Endothelial cell of umbilical vein (primary cell): Measurements from ENCODE around the gene CGB8. TPM values are rescaled to one million over a fixed set of nuclear protein-coding genes. Genes with fewer than 3 reads are reported as not detected.
"Not testable (repeated sequence)": the region's sequence is repeated elsewhere in the genome, so short reads cannot be mapped to it uniquely, and the experiment has no call there.

Experiments
- BruUV-seq: library from RNA; stranded (reverse); fragments of 400-500 nt; replicated peaks from 2 replicates; lab custom pipeline; 2021; lab: Mats Ljungman, UMichigan
- CTCF ChIA-PET: fragments of 300-600, 350-600 bp; sonication (Branson Sonifier 250); formaldehyde crosslinking; loops from one replicate; lab custom pipeline; 2021; ENCODE audit warnings: antibody characterized with exemption, inconsistent platforms; lab: Charles Lee
- POLR2A ChIA-PET: fragments of 300-600, 350-600 bp; sonication (Branson Sonifier 250); formaldehyde crosslinking; loops from one replicate; lab custom pipeline; 2021; ENCODE audit warnings: antibody characterized with exemption, inconsistent platforms; lab: Charles Lee
- DNase-seq: peaks from one replicate; pipeline ENCODE4 v3.0.0-alpha.2; 2011; ENCODE audit warnings: low read depth, low spot score
- FAIRE-seq: peaks from 2 replicates; lab custom pipeline; 2011; peaks lifted over from hg19 to GRCh38; lab: Jason Lieb, UNC
- H2AFZ ChIP-seq: 2 replicates; pipeline ENCODE4 v1.6.0; 2012; ENCODE audit warnings: low read depth, low read length, control low read depth, inconsistent platforms
- H3K27ac ChIP-seq: 2 replicates; pipeline ENCODE4 v1.5.1; 2011; ENCODE audit warnings: low read depth, mild to moderate bottlenecking, control low read depth, low read length, moderate library complexity; ENCODE audit not compliant: insufficient read depth
- H3K27me3 ChIP-seq, 2 experiments: 2 replicates each; pipeline versions ENCODE4 v1.6.0 to v1.6.1; 2011; ENCODE audit warnings: low read length in 2 of 2, mixed read lengths in 1 of 2; ENCODE audit not compliant: control insufficient read depth in 2 of 2, insufficient read depth in 2 of 2
- H3K36me3 ChIP-seq, 2 experiments: 2 replicates in 1 of 2; 3 replicates in 1 of 2; pipeline ENCODE4 v1.5.1; 2011; ENCODE audit warnings: low read length in 2 of 2, mild to moderate bottlenecking in 1 of 2, moderate library complexity in 1 of 2; ENCODE audit not compliant: control insufficient read depth in 2 of 2, insufficient read depth in 2 of 2; ENCODE audit errors: extremely low read depth in 1 of 2
- H3K4me1 ChIP-seq: 3 replicates; pipeline ENCODE4 v1.5.1; 2011; ENCODE audit warnings: mild to moderate bottlenecking, low read length; ENCODE audit not compliant: control insufficient read depth, insufficient read depth; ENCODE audit errors: extremely low read depth
- H3K4me2 ChIP-seq: 2 replicates; pipeline ENCODE4 v1.6.1; 2011; ENCODE audit warnings: low read length, control low read depth, mixed read lengths; ENCODE audit not compliant: insufficient read depth
- H3K4me3 ChIP-seq, 3 experiments: fragments of 200-600 bp in 1 of 3; sonication (generic), shearing (Covaris generic) in 1 of 3; replicated peaks in 1 of 3; 2 replicates each; pipeline ENCODE4 v1.5.1; 2011 to 2016; ENCODE audit warnings: control low read depth in 3 of 3, low read length in 3 of 3, mild to moderate bottlenecking in 2 of 3, inconsistent platforms in 1 of 3, low read depth in 1 of 3, moderate library complexity in 1 of 3; ENCODE audit not compliant: insufficient read depth in 1 of 3
- H3K79me2 ChIP-seq: 2 replicates; pipeline ENCODE4 v1.6.0; 2012; ENCODE audit warnings: low read length, inconsistent platforms; ENCODE audit not compliant: control insufficient read depth, insufficient read depth
- H3K9ac ChIP-seq: replicated peaks from 2 replicates; pipeline ENCODE3; 2011; ENCODE audit warnings: low read length, control low read depth; ENCODE audit not compliant: insufficient read depth; ENCODE audit errors: extremely low read depth
- H3K9me1 ChIP-seq: replicated peaks from 3 replicates; pipeline ENCODE4 v1.6.0; 2011; ENCODE audit warnings: mild to moderate bottlenecking, low read length; ENCODE audit not compliant: control insufficient read depth, insufficient read depth; ENCODE audit errors: extremely low read depth
- H3K9me3 ChIP-seq: replicated peaks from 2 replicates; pipeline ENCODE4 v1.5.1; 2012; ENCODE audit warnings: low read length, inconsistent platforms; ENCODE audit not compliant: control insufficient read depth, insufficient read depth
- H4K20me1 ChIP-seq: replicated peaks from 2 replicates; pipeline ENCODE3; 2011; ENCODE audit warnings: mild to moderate bottlenecking, low read length; ENCODE audit not compliant: control insufficient read depth, insufficient read depth; ENCODE audit errors: extremely low read depth
- dilution Hi-C: fragments of 300-500 bp; cut with MboI; formaldehyde crosslinking; loops from one replicate; pipeline ENCODE4 v1.15.0; 2019; ENCODE audit warnings: low sequenced_read_pairs; ENCODE audit not compliant: extremely low pct_ligation_motif_present
- intact Hi-C: fragments of 100-400 bp; cut with micrococcal nuclease; formaldehyde crosslinking; loops from one replicate; pipeline ENCODE4 v1.10.0; 2022
- polyA plus RNA-seq, 4 experiments: library from polyadenylated mRNA; depleted of rRNA in 3 of 4; stranded (reverse) in 3 of 4; unstranded in 1 of 4; fragments of >200 nt; gene quantifications; 2 replicates each; pipeline versions ENCODE4 v1.2.1 to v1.2.3, GENCODE V29; 2011 to 2012; ENCODE audit warnings: missing spikeins in 1 of 4
- total RNA-seq: library from RNA; stranded (reverse); gene quantifications from 2 replicates; pipeline ENCODE4 v1.2.3, GENCODE V29; 2021

The CGB8 gene
- total and polyA plus RNA-seq, 2 donors (not counting 3 experiments of a cell fraction or from before 2014, with no cell fraction given): not detected

DNA sequence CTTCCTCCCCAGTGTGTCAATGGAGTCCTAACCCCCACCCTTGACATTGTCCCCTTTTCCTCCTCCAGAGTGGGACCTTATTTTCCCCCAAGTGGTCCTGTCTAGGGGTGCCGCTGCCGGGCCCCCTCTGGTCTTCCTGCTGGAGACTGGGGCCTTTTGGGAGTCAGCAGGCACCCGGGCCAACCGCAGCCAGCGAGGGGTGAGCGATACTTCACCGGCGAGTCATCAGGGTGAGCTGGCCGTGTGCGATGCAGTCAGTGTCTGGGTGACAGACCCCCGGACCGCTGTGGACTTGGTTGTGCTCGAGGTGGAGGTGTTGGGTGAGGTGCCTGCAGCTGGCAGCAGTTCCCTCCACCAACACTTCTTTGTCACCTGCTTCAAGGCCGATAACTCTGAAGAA lies 19.2 kb downstream of the CGB8 start:
- CTCF ChIA-PET, H3K4me1 ChIP-seq, H3K9me3 ChIP-seq, dilution Hi-C loops, intact Hi-C loops, H4K20me1 ChIP-seq, H3K4me3 ChIP-seq, H3K9me1 ChIP-seq, H3K27ac ChIP-seq, H3K9ac ChIP-seq, H3K36me3 ChIP-seq, H2AFZ ChIP-seq, H3K4me2 ChIP-seq, BruUV-seq, H3K79me2 ChIP-seq, DNase-seq, FAIRE-seq, POLR2A ChIA-PET, H3K27me3 ChIP-seq: not testable (repeated sequence)

- CTCF ChIA-PET: interaction anchor here (1.0 kb wide), 1 partner anchor 29 kb away, joined by 3 read pairs; no protein-coding TSS in a partner anchor
- DNase-seq, POLR2A ChIA-PET: not testable (repeated sequence)
Observed at GRCh38 chr19:49028686-49029085, 20.2 kb downstream of the CGB8 start.

DNA sequence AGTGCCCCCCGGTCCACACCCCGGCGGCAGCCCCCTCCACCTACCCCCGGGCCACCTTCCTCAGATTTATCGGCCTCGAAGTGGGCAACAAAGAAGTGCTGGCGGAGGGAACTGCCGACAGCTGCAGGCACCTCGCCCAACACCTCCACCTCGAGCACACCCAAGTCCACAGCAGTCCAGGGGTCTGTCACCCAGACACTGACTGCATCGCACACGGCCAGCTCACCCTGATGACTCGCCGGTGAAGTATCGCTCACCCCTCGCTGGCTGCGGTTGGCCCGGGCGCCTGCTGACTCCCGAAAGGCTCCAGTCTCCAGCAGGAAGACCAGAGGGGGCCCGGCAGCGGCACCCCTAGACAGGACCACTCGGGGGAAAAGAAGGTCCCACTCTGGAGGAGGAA lies 23.3 kb downstream of the CGB8 start:
- CTCF ChIA-PET: interaction anchor here (0.6 kb wide), 1 partner anchor 72 kb away, joined by 3 read pairs; no protein-coding TSS in a partner anchor
- FAIRE-seq, POLR2A ChIA-PET: not testable (repeated sequence)

More at GRCh38 chr19:49028686-49029085, 20.2 kb downstream of the CGB8 start:
- H3K27ac ChIP-seq, H2AFZ ChIP-seq, H3K9me3 ChIP-seq, intact Hi-C loops, H3K27me3 ChIP-seq, dilution Hi-C loops, FAIRE-seq, H3K79me2 ChIP-seq, H3K9ac ChIP-seq, H3K36me3 ChIP-seq, H4K20me1 ChIP-seq, H3K4me1 ChIP-seq, BruUV-seq, H3K9me1 ChIP-seq, H3K4me3 ChIP-seq, H3K4me2 ChIP-seq: not testable (repeated sequence)

GRCh38 chr19:49025088-49025487 lies 23.8 kb downstream of the CGB8 start:
- POLR2A ChIA-PET: not testable (repeated sequence)
- CTCF ChIA-PET: interaction anchor here (0.6 kb wide), 1 partner anchor 73 kb away, joined by 3 read pairs; no protein-coding TSS in a partner anchor

More for the DNA sequence above, 23.3 kb downstream of the CGB8 start:
- H3K27ac ChIP-seq, H3K4me3 ChIP-seq, BruUV-seq, H3K9me3 ChIP-seq, H4K20me1 ChIP-seq, H2AFZ ChIP-seq, H3K9me1 ChIP-seq, H3K4me1 ChIP-seq, H3K36me3 ChIP-seq, H3K4me2 ChIP-seq, dilution Hi-C loops, H3K27me3 ChIP-seq, DNase-seq, H3K9ac ChIP-seq, intact Hi-C loops, H3K79me2 ChIP-seq: not testable (repeated sequence)

More at GRCh38 chr19:49025088-49025487, 23.8 kb downstream of the CGB8 start:
- intact Hi-C loops, H3K9me1 ChIP-seq, dilution Hi-C loops, DNase-seq, H4K20me1 ChIP-seq, H3K27me3 ChIP-seq, H2AFZ ChIP-seq, H3K79me2 ChIP-seq, H3K4me2 ChIP-seq, H3K36me3 ChIP-seq, BruUV-seq, H3K4me1 ChIP-seq, H3K9ac ChIP-seq, H3K9me3 ChIP-seq, FAIRE-seq, H3K27ac ChIP-seq, H3K4me3 ChIP-seq: not testable (repeated sequence)
